Measurements from ENCODE around the gene TXNRD2. TPM values are rescaled to one million over a fixed set of nuclear protein-coding genes. Genes with fewer than 3 reads are reported as not detected.

TXNRD2 gene
- total RNA-seq, 2 experiments from 2014 or later, result 24.7 to 28.9 TPM

GRCh38 chr22:19970479-19971275, 29.1 kb upstream of the TXNRD2 start:
- DNase-seq (ENCODE audit: low spot score), result peak; percentile 68
- BruUV-seq (replicated peaks), result no TSS peak

GRCh38 chr22:19970031-19970478, 28.4 kb upstream of the TXNRD2 start:
- TF ChIP-seq CTCF (conservative IDR thresholded peaks at IDR 0.05; ENCODE audit: low read length) (no peak), EZH2phosphoT487 (IDR thresholded peaks at IDR 0.05; ENCODE audit: borderline replicate concordance, low read depth, low read length) (no peak)
- Histone ChIP-seq H2AFZ (ENCODE audit: low read length) (no peak overlapping the region), H3K27ac (ENCODE audit: low read depth, low read length, poor library complexity, severe bottlenecking) (no peak overlapping the region), H3K9me2 (ENCODE audit: insufficient read depth, low read length) (no peaks in the 10 kb centered on the region), H3K4me3 (ENCODE audit: low read depth, low read length, poor library complexity, severe bottlenecking) (no peak overlapping the region), H3K36me3 (ENCODE audit: insufficient read depth, low read length) (peaks cover 9% of the 10 kb centered on the region; the same call in 1 of the 2 replicates), H3K4me2 (ENCODE audit: low read length) (no peak overlapping the region), H3K4me1 (ENCODE audit: insufficient read depth, low read length, poor library complexity, severe bottlenecking) (peaks cover 12% of the 10 kb centered on the region), H3K9me3 (ENCODE audit: low read length) (no peaks in the 10 kb centered on the region), H4K20me1 (ENCODE audit: insufficient read depth, low read length) (no peaks in the 10 kb centered on the region), H3K79me2 (ENCODE audit: insufficient read depth, low read depth, low read length) (no peaks in the 10 kb centered on the region)
- no peak for DNase-seq (ENCODE audit: low spot score)
- POLR2A ChIA-PET, result no interaction called here
- CTCF ChIA-PET (ENCODE audit: unreplicated experiment), result no interaction called here
- BruUV-seq (replicated peaks), result no TSS peak
- intact Hi-C loops (cut with micrococcal nuclease; ENCODE audit: unreplicated experiment), result loop anchor here (1.0 kb wide), 4 partner anchors 43 to 159 kb away; no protein-coding TSS in a partner anchor

More at GRCh38 chr22:19970479-19971275, 29.1 kb upstream of the TXNRD2 start:
- no peak overlapping the region for H3K27ac ChIP-seq (ENCODE audit: low read depth, low read length, poor library complexity, severe bottlenecking)
- peaks cover 9% of the 10 kb centered on the region; the same call in 1 of the 2 replicates for H3K36me3 ChIP-seq (ENCODE audit: insufficient read depth, low read length)
- POLR2A ChIA-PET, result no interaction called here
- no peaks in the 10 kb centered on the region for H4K20me1 ChIP-seq (ENCODE audit: insufficient read depth, low read length)
- H3K4me1 ChIP-seq (ENCODE audit: insufficient read depth, low read length, poor library complexity, severe bottlenecking), result peaks cover 18% of the 10 kb centered on the region
- no peak overlapping the region for H3K4me2 ChIP-seq (ENCODE audit: low read length)
- H3K9me2 ChIP-seq (ENCODE audit: insufficient read depth, low read length), result no peaks in the 10 kb centered on the region
- H3K9me3 ChIP-seq (ENCODE audit: low read length), result no peaks in the 10 kb centered on the region
- intact Hi-C loops (cut with micrococcal nuclease; ENCODE audit: unreplicated experiment), result loop anchor here (1.0 kb wide), 4 partner anchors 43 to 159 kb away; no protein-coding TSS in a partner anchor
- H3K4me3 ChIP-seq (ENCODE audit: low read depth, low read length, poor library complexity, severe bottlenecking), result no peak overlapping the region
- H2AFZ ChIP-seq (ENCODE audit: low read length), result no peak overlapping the region
- TF ChIP-seq CTCF (conservative IDR thresholded peaks at IDR 0.05; ENCODE audit: low read length), result peak; percentile 85
- TF ChIP-seq EZH2phosphoT487 (IDR thresholded peaks at IDR 0.05; ENCODE audit: borderline replicate concordance, low read depth, low read length), result no peak
- H3K79me2 ChIP-seq (ENCODE audit: insufficient read depth, low read depth, low read length), result no peaks in the 10 kb centered on the region
- CTCF ChIA-PET (ENCODE audit: unreplicated experiment), result no interaction called here

Data from OCI-LY7 (cell line).